OCI-LY3 (cell line): ENCODE data around the gene SBK3.

ENCODE experiments used
- H2AFZ ChIP-seq: fragments of 200-600, 300-600 bp; shearing (Covaris generic); 2 replicates; pipeline ENCODE4 v1.6.0; 2014; ENCODE audit warnings: antibody characterized with exemption, low read depth, low read length
- H3K27ac ChIP-seq: fragments of 200-600, 300-600 bp; sonication (generic); 2 replicates; pipeline ENCODE4 v1.5.1; 2014; ENCODE audit warnings: mild to moderate bottlenecking, low read length, moderate library complexity, mixed read lengths
- H3K27me3 ChIP-seq: fragments of 200-600, 300-600 bp; sonication (generic); 2 replicates; pipeline ENCODE4 v1.6.1; 2014; ENCODE audit warnings: low read depth, low read length, mixed read lengths
- H3K36me3 ChIP-seq: fragments of 200-600, 300-600 bp; sonication (generic); replicated peaks from 2 replicates; pipeline ENCODE3; 2014; ENCODE audit warnings: low read depth, low read length, mixed read lengths
- H3K4me1 ChIP-seq: fragments of 300-600, 200-600 bp; sonication (generic); 2 replicates; pipeline ENCODE4 v1.6.1; 2014; ENCODE audit warnings: low read length, mixed read lengths
- H3K4me2 ChIP-seq: fragments of 200-600, 300-600 bp; sonication (generic); 2 replicates; pipeline ENCODE4 v1.6.1; 2014; ENCODE audit warnings: low read length, mixed read lengths
- H3K4me3 ChIP-seq: fragments of 300-600, 200-600 bp; sonication (generic); 2 replicates; pipeline ENCODE4 v1.5.1; 2014; ENCODE audit warnings: antibody characterized with exemption, mild to moderate bottlenecking, low read length, moderate library complexity
- H3K79me2 ChIP-seq: fragments of 300-600, 200-600 bp; shearing (Covaris generic); 2 replicates; pipeline ENCODE4 v1.6.1; 2014; ENCODE audit warnings: mild to moderate bottlenecking, low read length, mixed read lengths
- H3K9ac ChIP-seq: fragments of 300-600, 200-600 bp; shearing (Covaris generic); 2 replicates; pipeline ENCODE4 v1.6.0; 2014; ENCODE audit warnings: mild to moderate bottlenecking, low read length, moderate library complexity
- H3K9me3 ChIP-seq: fragments of 200-600, 300-600 bp; shearing (Covaris generic); 2 replicates; pipeline ENCODE4 v1.6.1; 2014; ENCODE audit warnings: low read length, mixed read lengths; ENCODE audit not compliant: insufficient read depth
- H4K20me1 ChIP-seq: fragments of 200-600, 300-600 bp; sonication (generic); 2 replicates; pipeline ENCODE4 v1.6.1; 2016; ENCODE audit warnings: low read length, mixed read lengths; ENCODE audit not compliant: insufficient read depth
- CTCF ChIP-seq: fragments of 200-600, 300-600 bp; sonication (generic); IDR thresholded peaks from 2 replicates; pipeline ENCODE4 v1.5.1; 2014; ENCODE audit warnings: antibody characterized with exemption, low read length, low read depth
- EZH2phosphoT487 ChIP-seq: fragments of 200-600 bp; shearing (Covaris generic); IDR thresholded peaks from 2 replicates; pipeline ENCODE4 v1.6.1; 2018; ENCODE audit warnings: antibody characterized with exemption, mixed run types, low read depth

The SBK3 gene

DNA sequence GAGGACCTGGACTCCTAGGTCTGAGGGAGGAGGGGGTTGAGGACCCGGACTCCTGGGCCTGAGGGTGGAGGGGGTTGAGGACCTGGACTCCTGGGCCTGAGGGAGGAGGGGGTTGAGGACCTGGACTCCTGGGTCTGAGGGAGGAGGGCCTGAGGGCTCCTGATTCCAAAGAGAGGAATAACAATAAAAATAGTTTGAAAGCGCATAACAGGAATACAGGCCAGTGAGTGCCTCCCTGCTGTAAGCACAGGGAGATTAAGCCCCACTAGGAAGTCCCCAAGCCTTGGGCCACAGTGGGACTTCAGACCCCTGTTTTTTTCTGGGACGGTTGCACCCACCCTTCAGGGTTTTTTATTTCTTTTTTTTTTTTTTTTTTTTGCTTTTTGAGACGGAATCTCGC lies 7.2 kb downstream of the SBK3 start:
- no peak overlapping the region for H2AFZ ChIP-seq
- no peaks in the 10 kb centered on the region for H3K4me1 ChIP-seq
- no peaks in the 10 kb centered on the region for H3K79me2 ChIP-seq
- H3K4me2 ChIP-seq, result no peak overlapping the region
- H3K36me3 ChIP-seq, result no peaks in the 10 kb centered on the region
- H4K20me1 ChIP-seq, result no peaks in the 10 kb centered on the region
- H3K27me3 ChIP-seq, result no peaks in the 10 kb centered on the region
- no peak overlapping the region for H3K9ac ChIP-seq
- TF ChIP-seq EZH2phosphoT487 (no peak), CTCF (no peak)
- H3K4me3 ChIP-seq, result no peak overlapping the region
- H3K9me3 ChIP-seq, result no peaks in the 10 kb centered on the region
- H3K27ac ChIP-seq, result no peak overlapping the region

- no peaks in the 10 kb centered on the region for H3K9me3 ChIP-seq
- H3K27ac ChIP-seq, result no peak overlapping the region
- H3K4me1 ChIP-seq, result no peaks in the 10 kb centered on the region
- H3K4me2 ChIP-seq, result no peak overlapping the region
- no peak overlapping the region for H3K9ac ChIP-seq
- no peak for TF ChIP-seq EZH2phosphoT487
- TF ChIP-seq CTCF, result no peak
- H3K36me3 ChIP-seq, result no peaks in the 10 kb centered on the region
- H4K20me1 ChIP-seq, result no peaks in the 10 kb centered on the region
- H3K4me3 ChIP-seq, result no peak overlapping the region
- no peaks in the 10 kb centered on the region for H3K27me3 ChIP-seq
- H3K79me2 ChIP-seq, result no peaks in the 10 kb centered on the region
- no peak overlapping the region for H2AFZ ChIP-seq
Measured at GRCh38 chr19:55537741-55538111, 7.6 kb downstream of the SBK3 start.

GRCh38 chr19:55536951-55537740 lies 8.2 kb downstream of the SBK3 start, which contains the start of gene SBK2:
Gene SBK2, minus strand, starts transcription at chr19:55537133. Its CDS starts 839 bp downstream, at chr19:55536294.
- no peak within 1 kb of the TSS for H3K4me2 ChIP-seq
- H4K20me1 ChIP-seq, result no peaks in the 10 kb centered on the region
- H3K27ac ChIP-seq, result no peak within 1 kb of the TSS
- H3K9ac ChIP-seq, result no peak within 1 kb of the TSS
- no peak within 1 kb of the TSS for H2AFZ ChIP-seq
- no peaks in the 10 kb centered on the region for H3K36me3 ChIP-seq
- peak; percentile 22 for TF ChIP-seq CTCF
- TF ChIP-seq EZH2phosphoT487, result no peak
- H3K4me1 ChIP-seq, result no peaks in the 10 kb centered on the region
- no peak within 1 kb of the TSS for H3K4me3 ChIP-seq
- no peaks in the 10 kb centered on the region for H3K27me3 ChIP-seq
- no peaks in the 10 kb centered on the region for H3K79me2 ChIP-seq
- H3K9me3 ChIP-seq, result no peaks in the 10 kb centered on the region

GRCh38 chr19:55536366-55536765 lies 9.0 kb downstream of the SBK3 start:
- TF ChIP-seq EZH2phosphoT487, result no peak
- TF ChIP-seq CTCF, result no peak

More at GRCh38 chr19:55536366-55536765, 9.0 kb downstream of the SBK3 start:
- no peak overlapping the region for H3K4me2 ChIP-seq
- no peaks in the 10 kb centered on the region for H3K79me2 ChIP-seq
- no peaks in the 10 kb centered on the region for H3K4me1 ChIP-seq
- no peak overlapping the region for H3K4me3 ChIP-seq
- no peaks in the 10 kb centered on the region for H3K36me3 ChIP-seq
- H4K20me1 ChIP-seq, result no peaks in the 10 kb centered on the region
- H3K9ac ChIP-seq, result no peak overlapping the region
- H3K9me3 ChIP-seq, result no peaks in the 10 kb centered on the region
- H3K27me3 ChIP-seq, result no peaks in the 10 kb centered on the region
- H2AFZ ChIP-seq, result no peak overlapping the region
- H3K27ac ChIP-seq, result no peak overlapping the region
